Activated CD4-positive, alpha-beta T cell treated with anti-CD3 and anti-CD28 coated beads for 36 hours (primary cell): ENCODE data around the gene CACTIN. TPM values are rescaled to one million over a fixed set of nuclear protein-coding genes. Genes with fewer than 3 reads are reported as not detected.

Experiments
- ATAC-seq: fragments of 200-7000 bp; cut with Tn5 transposase; one replicate; pipeline ENCODE4 v1.10.0; 2021; ENCODE audit warnings: mild to moderate bottlenecking, moderate library complexity
- CTCF ChIA-PET: fragments of 350-600 bp; sonication (Branson Sonifier 250); formaldehyde crosslinking; loops from one replicate; lab custom pipeline; 2021; ENCODE audit warnings: antibody characterized with exemption; lab: Charles Lee
- POLR2A ChIA-PET: fragments of 350-600 bp; sonication (Branson Sonifier 250); formaldehyde crosslinking; loops from one replicate; lab custom pipeline; 2021; ENCODE audit warnings: antibody characterized with exemption, inconsistent platforms; lab: Charles Lee
- DNase-seq: peaks from one replicate; pipeline ENCODE4 v3.0.0-alpha.2; 2020
- H3K27ac Mint-ChIP-seq: one replicate; pipeline ENCODE4 v1.8.0; 2021; ENCODE audit warnings: mixed read lengths
- H3K27me3 Mint-ChIP-seq: one replicate; pipeline ENCODE4 v1.8.0; 2021; ENCODE audit warnings: mixed read lengths
- H3K36me3 Mint-ChIP-seq: one replicate; pipeline ENCODE4 v1.8.0; 2021; ENCODE audit warnings: low read depth, mixed read lengths
- H3K4me1 Mint-ChIP-seq: one replicate; pipeline ENCODE4 v1.8.0; 2021; ENCODE audit warnings: mixed read lengths
- H3K4me3 Mint-ChIP-seq: one replicate; pipeline ENCODE4 v1.8.0; 2021; ENCODE audit warnings: mild to moderate bottlenecking, moderate library complexity, mixed read lengths
- H3K9me3 Mint-ChIP-seq: one replicate; pipeline ENCODE4 v1.8.0; 2021; ENCODE audit warnings: low read depth, mixed read lengths
- intact Hi-C, 2 experiments: fragments of 100-400 bp; cut with DNase I in 1 of 2; cut with micrococcal nuclease in 1 of 2; formaldehyde crosslinking; loops; one replicate each; pipeline versions ENCODE4 v1.14.2 to v1.15.1; 2022 to 2024; cut with DNase I, micrococcal nuclease
- total RNA-seq, 2 experiments: library from RNA; stranded (reverse); gene quantifications; one replicate each; pipeline ENCODE4 v1.2.3, GENCODE V29; 2021

Gene CACTIN
- total RNA-seq, result 10 to 100 TPM; 28.0 to 33.6 TPM

DNA sequence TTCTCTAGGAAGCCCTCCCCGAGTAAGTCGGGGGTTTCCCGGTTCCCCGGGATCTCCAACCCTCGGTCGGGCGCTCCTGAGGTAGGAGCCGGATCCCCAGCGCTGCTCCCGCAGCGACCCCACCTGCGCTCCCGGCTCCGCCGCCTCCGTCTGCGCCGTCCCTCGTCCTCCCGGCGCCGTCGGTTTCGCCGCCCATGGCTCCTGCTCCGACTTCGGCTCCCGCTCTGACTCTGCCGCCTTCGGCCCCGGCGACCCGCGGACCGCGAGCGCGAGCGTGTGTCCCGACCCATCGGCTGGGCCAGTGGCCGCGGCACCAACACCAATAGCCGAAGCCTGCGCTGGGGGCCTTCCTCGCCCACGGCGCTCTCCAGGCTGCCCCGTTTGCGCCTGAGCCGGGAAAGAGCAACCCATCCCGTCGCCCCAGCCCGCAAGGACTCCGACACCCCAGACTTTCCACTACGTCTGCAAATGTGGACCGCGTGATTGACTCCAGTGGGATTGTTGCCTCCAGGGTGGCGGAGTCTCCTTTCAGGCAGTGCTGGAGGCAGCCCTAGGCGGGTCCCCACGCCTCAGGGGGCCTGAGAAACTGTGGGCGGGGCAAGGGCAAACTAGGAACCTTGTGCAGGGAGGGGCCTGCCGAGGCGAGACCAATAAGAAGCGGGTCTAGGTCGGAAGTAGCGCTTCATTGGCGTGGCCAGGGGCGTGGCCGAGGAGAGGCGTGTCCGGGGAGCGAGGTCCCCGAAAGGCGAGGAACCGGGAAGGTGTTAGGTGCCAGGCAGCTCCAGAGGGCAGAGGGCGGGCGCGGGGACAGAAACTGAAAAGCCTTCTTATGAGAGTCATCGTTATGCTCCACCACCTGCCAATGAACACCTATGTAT lies at the start of gene CACTIN:
TSS of gene CACTIN (minus strand) at position 318 of the 878 bp plus-strand sequence. CDS start at position 290, 28 bp downstream.
- ChIA-PET POLR2A (interaction anchor here (0.6 kb wide), 2 partner anchors 64 to 110 kb away, joined by 5 read pairs; no protein-coding TSS in a partner anchor), CTCF (interaction anchor here (0.6 to 1.0 kb wide), 4 partner anchors 40 to 394 kb away, joined by 3 read pairs; no protein-coding TSS in a partner anchor)
- peak within 1 kb of the TSS; percentile 82 for H3K27ac Mint-ChIP-seq
- no peaks in the 10 kb centered on the region for H3K27me3 Mint-ChIP-seq
- DNase-seq (peak; percentile 99), ATAC-seq (peak; percentile 98)
- H3K4me3 Mint-ChIP-seq, result peak within 1 kb of the TSS; percentile 91
- peaks cover 22% of the 10 kb centered on the region for H3K4me1 Mint-ChIP-seq
- peaks cover 4% of the 10 kb centered on the region for H3K36me3 Mint-ChIP-seq
- intact Hi-C loops, result loop anchor here (1.0 to 5.0 kb wide), 20 partner anchors 54 to 1096 kb away; partner anchors contain the start of genes HMG20B (in 2 of the 2), MFSD12 (in 2 of the 2), ANKRD24 (in 1 of the 2) and DPP9 (in 1 of the 2)
- H3K9me3 Mint-ChIP-seq, result no peaks in the 10 kb centered on the region

DNA sequence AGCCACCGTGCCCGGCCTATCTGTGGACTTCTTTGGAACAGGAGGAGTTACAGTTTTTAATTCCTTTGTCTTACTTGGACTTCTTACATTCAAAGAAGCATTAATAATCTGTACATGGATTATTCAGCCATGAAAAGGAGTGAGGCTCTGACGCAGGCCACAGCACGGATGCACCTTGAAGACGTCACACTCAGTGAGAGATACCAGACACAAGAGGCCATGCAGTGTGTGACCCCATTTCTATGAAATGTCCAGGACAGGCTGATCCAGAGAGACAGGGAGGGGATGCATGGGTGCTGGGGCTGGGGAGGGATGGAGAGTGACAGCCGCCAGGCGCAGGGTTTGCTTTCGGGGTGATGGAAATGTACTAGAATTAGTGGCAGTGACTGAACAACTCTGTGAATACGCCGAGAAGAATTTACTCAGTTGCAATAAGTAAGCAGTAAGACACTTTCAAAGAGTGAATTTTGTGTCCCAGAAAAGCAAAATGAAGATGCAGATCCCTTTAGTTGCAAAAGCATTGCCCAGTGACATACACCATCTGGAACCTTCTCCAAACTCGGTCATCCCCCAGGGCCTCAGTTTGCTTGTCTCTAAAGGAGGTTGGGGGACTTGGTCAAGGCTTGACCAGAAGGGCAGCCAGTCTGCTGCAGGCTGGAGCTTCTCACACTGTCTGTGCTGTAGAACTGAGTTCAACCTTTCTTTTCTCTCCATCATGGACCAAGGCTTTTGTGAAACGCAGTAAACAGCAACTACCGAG lies 48.4 kb upstream of the CACTIN start:
- ATAC-seq (no peak), DNase-seq (no peak)
- ChIA-PET CTCF (interaction anchor here (0.6 to 1.2 kb wide), 3 partner anchors 16 to 130 kb away, joined by 3 read pairs; no protein-coding TSS in a partner anchor), POLR2A (no interaction called here)
- no peak overlapping the region for H3K27ac Mint-ChIP-seq
- no peak overlapping the region for H3K4me3 Mint-ChIP-seq
- H3K27me3 Mint-ChIP-seq, result no peaks in the 10 kb centered on the region
- intact Hi-C loops, result no loop called here
- peaks cover 24% of the 10 kb centered on the region for H3K4me1 Mint-ChIP-seq
- H3K36me3 Mint-ChIP-seq, result no peaks in the 10 kb centered on the region
- no peaks in the 10 kb centered on the region for H3K9me3 Mint-ChIP-seq

GRCh38 chr19:3673506-3674439 lies 47.2 kb upstream of the CACTIN start:
- Mint-ChIP-seq H3K27me3 (no peaks in the 10 kb centered on the region), H3K27ac (no peak overlapping the region), H3K36me3 (no peaks in the 10 kb centered on the region), H3K4me1 (peaks cover 27% of the 10 kb centered on the region), H3K4me3 (no peak overlapping the region), H3K9me3 (no peaks in the 10 kb centered on the region)
- no peak for ATAC-seq
- intact Hi-C loops, result no loop called here
- no peak for DNase-seq
- POLR2A ChIA-PET, result no interaction called here
- CTCF ChIA-PET, result interaction anchor here (0.6 to 1.2 kb wide), 5 partner anchors 12 to 147 kb away, joined by 3 read pairs; no protein-coding TSS in a partner anchor

DNA sequence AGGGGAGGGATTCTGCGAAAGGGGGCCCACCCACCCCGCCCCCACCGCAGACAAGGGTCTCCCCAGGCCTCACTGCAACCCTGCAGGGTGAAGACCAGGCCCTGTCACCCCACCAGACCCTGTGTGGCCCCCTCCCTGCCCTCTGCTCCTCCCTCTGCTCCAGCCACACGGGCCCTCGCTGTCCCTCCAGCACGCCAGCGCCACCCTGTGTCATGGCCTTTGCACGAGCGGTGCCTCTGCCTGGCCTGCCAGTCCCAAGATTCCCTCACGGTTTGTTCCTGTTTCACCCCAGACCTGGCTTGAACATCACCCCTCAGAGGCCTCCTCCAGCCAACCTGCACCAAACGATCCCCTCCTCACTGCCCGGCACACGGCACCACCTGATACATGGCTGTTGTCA lies 46.4 kb upstream of the CACTIN start:
- H3K4me1 Mint-ChIP-seq, result peaks cover 27% of the 10 kb centered on the region
- ChIA-PET CTCF (interaction anchor here (1.1 kb wide), 1 partner anchor 148 kb away, joined by 3 read pairs; no protein-coding TSS in a partner anchor), POLR2A (no interaction called here)
- no peaks in the 10 kb centered on the region for H3K9me3 Mint-ChIP-seq
- no peak overlapping the region for H3K4me3 Mint-ChIP-seq
- no peaks in the 10 kb centered on the region for H3K36me3 Mint-ChIP-seq
- no peak overlapping the region for H3K27ac Mint-ChIP-seq
- intact Hi-C loops, result no loop called here
- ATAC-seq, result no peak
- DNase-seq, result no peak
- H3K27me3 Mint-ChIP-seq, result no peaks in the 10 kb centered on the region

DNA sequence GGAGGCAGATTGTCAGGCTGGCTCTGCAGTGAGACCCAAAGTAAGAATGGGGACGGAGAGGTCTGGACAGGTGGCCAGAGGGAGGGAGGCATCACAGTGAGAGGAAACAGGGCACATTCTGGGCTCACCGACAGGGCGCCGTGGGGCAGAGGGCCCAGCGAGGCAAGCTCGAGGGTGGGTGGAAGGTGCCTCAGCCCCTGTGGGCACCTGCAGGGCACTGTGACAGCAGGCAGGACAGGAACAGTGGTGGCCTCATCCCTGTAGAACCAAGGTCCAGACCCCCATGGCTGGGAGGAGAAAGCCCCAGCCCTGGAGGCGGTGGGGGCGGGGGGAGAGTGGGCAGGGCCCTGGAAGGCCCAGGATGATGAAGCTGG lies 46.0 kb upstream of the CACTIN start:
- intact Hi-C loops, result no loop called here
- ATAC-seq (no peak), DNase-seq (no peak)
- H3K27ac Mint-ChIP-seq, result no peak overlapping the region
- no peak overlapping the region for H3K4me3 Mint-ChIP-seq
- ChIA-PET CTCF (interaction anchor here (1.1 to 2.2 kb wide), 2 partner anchors 28 to 149 kb away, joined by 3 to 8 read pairs; partner anchors contain the start of gene PIP5K1C), POLR2A (no interaction called here)
- H3K4me1 Mint-ChIP-seq, result peaks cover 27% of the 10 kb centered on the region
- H3K36me3 Mint-ChIP-seq, result no peaks in the 10 kb centered on the region
- H3K27me3 Mint-ChIP-seq, result no peaks in the 10 kb centered on the region
- no peaks in the 10 kb centered on the region for H3K9me3 Mint-ChIP-seq

DNA sequence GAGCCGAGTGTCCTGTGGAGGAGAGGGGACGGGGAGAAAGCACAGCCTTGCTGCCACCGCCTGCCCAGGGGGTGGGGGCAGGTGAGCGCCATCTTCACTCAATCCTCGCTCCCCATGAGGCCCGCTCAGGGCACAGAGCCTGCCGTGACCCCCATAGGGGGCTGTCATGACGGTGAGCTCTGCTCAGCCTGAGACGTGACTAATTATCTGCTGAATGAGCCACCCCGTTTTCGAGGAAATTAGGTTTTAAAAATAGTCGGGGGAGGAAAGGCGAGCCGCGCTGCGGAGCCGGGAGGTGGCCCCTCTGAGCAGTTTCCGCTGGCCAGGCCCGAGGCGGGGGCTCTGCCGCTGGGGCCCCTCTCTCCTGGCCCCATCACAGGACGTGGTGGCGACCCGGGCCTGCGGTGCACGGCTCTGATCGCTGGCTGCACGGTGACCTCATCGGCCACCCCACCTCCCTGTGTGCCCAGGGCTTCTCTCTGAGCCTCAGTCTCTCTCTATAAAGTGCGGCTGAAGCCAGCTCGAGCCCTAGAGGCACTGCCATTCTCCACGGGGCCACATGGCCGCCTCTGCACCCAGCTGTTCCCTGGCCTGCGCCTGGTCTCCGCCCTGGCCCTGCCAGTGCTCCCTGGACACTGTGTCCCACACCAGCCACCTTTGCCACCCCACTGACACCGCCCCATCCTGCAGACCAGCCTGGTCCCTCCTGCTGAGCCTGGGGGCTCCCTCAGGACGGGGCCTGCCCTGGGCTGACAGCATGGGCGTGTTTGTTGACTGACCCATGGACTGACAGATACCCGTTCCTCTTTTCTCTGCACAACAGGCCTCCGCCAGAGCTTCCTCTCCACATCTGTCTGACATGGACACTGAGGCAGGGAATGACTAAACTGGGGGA lies 45.3 kb upstream of the CACTIN start:
- H3K36me3 Mint-ChIP-seq, result no peaks in the 10 kb centered on the region
- no peaks in the 10 kb centered on the region for H3K27me3 Mint-ChIP-seq
- POLR2A ChIA-PET, result interaction anchor here (0.7 to 1.0 kb wide), 2 partner anchors 19 to 28 kb away, joined by 3 to 5 read pairs; no protein-coding TSS in a partner anchor
- peak; percentile 79 for ATAC-seq
- peak; percentile 66 for DNase-seq
- CTCF ChIA-PET, result interaction anchor here (0.6 to 2.2 kb wide), 6 partner anchors 10 to 149 kb away, joined by 3 to 8 read pairs (median 3); partner anchors contain the start of gene PIP5K1C
- intact Hi-C loops, result loop anchor here in 1 of 2 experiments (1.0 kb wide), 2 partner anchors 18 to 28 kb away; partner anchors contain the start of gene PIP5K1C
- H3K4me1 Mint-ChIP-seq, result peaks cover 23% of the 10 kb centered on the region
- H3K4me3 Mint-ChIP-seq, result peak overlapping the region; percentile 49
- no peak overlapping the region for H3K27ac Mint-ChIP-seq
- no peaks in the 10 kb centered on the region for H3K9me3 Mint-ChIP-seq

DNA sequence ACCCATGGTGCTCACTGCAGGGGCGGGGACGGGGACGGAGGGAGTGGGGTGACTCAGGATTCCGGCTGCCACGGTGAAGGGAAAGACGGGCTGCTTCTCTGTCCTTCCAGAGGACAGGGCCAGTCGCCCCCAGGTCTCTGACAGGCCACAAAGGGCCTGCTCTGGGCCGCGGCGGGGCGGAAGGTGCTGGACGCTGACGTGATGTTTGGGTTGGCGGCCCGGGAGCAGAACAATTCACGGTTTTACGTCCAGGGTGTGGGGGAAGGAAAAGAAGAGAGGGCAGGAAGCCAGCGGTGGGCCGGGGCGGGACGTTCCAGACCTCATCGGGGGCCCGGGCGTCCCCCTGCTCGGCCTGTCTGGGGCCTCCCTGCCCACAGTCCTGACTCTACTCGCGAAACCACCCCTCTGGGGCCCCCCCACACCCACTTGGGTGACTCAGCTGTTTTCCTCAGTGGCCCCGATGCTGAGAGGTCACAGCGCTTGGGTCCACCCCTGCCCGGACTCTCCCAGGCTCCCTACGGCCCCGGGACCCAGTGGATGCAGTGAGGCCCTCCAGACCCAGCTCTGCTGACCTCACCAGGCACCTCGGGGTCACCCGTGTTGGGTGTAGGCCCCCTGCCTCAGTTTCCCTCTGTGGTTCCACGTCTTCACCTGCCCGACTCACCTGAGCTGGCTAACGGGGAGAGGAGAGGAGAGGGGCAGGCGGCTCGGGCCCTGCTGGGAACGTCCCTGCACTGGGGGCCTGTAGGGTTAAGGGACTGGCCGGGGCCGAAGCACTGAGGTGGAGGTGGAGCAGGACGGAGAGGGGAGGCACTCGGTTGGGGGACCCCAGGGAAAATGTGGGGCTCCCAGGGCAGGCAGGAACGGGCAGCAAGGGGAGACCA lies 44.4 kb upstream of the CACTIN start:
- ChIA-PET CTCF (interaction anchor here (1.0 to 2.2 kb wide), 3 partner anchors 9 to 30 kb away, joined by 3 to 8 read pairs (median 6); partner anchors contain the start of gene PIP5K1C), POLR2A (interaction anchor here (0.7 to 1.0 kb wide), 2 partner anchors 20 to 29 kb away, joined by 3 to 5 read pairs; no protein-coding TSS in a partner anchor)
- Mint-ChIP-seq H3K27ac (peak overlapping the region; percentile 78), H3K36me3 (no peaks in the 10 kb centered on the region), H3K9me3 (no peaks in the 10 kb centered on the region), H3K4me3 (peak overlapping the region; percentile 49), H3K27me3 (no peaks in the 10 kb centered on the region), H3K4me1 (peaks cover 23% of the 10 kb centered on the region)
- intact Hi-C loops, result loop anchor here in 1 of 2 experiments (1.0 kb wide), 2 partner anchors 19 to 29 kb away; partner anchors contain the start of gene PIP5K1C
- DNase-seq, result peak; percentile 71
- ATAC-seq, result peak; percentile 50

DNA sequence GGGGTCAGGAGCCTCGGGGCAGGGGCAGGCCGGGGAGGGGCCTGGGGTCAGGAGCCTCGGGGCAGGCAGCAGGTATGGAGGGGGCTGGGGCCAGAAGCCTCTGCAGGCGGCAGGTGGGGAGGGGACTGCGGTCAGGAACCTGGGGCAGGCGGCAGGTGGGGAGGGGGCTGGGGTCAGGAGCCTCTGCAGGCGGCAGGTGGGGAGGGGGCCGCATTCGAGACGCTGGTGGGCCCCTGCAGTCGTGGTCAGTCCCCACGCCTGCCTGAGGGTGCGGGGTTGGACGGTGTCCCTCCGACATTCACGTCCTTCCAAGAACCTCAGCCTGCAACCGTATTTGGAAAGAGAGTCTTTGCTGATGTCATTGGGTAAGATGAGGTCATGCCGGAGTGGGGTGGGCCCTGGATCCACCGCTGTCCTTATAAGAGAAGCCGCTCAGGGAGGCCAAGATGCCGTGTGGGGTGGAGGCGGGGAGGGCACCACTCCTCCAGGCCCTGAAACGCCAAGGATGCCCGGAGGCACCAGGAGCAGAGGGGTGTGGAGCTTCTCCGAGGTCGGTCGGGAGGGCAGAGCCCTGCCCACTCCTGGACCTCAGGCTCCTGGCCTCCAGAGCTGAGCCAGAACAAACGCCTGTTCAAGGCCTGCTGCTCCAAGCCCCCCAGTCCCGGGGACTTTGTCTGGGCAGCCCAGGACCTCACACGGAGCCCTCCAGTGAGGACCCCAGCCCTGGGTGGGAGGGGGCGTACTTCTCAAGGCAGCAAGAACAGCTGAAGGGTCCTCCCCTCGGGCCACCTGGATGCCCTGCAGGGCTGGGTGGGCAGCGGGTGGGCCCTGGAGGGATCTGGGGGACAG lies 43.6 kb upstream of the CACTIN start:
- POLR2A ChIA-PET, result no interaction called here
- H3K36me3 Mint-ChIP-seq, result no peaks in the 10 kb centered on the region
- DNase-seq (no peak), ATAC-seq (no peak)
- intact Hi-C loops, result no loop called here
- H3K27ac Mint-ChIP-seq, result no peak overlapping the region
- H3K27me3 Mint-ChIP-seq, result no peaks in the 10 kb centered on the region
- peak overlapping the region; percentile 49 for H3K4me3 Mint-ChIP-seq
- H3K4me1 Mint-ChIP-seq, result peaks cover 23% of the 10 kb centered on the region
- H3K9me3 Mint-ChIP-seq, result no peaks in the 10 kb centered on the region
- CTCF ChIA-PET, result interaction anchor here (2.2 kb wide), 1 partner anchor 30 kb away, joined by 8 read pairs; the partner anchor contains the start of gene PIP5K1C
